GM18502 (cell line): ENCODE results near the gene LDB2.

Source experiments
- ATAC-seq: cut with Tn5 transposase; IDR thresholded peaks from one replicate; pipeline ENCODE4 v1.9.1; 2021; ENCODE audit warnings: mild to moderate bottlenecking; ENCODE audit not compliant: unreplicated experiment, poor library complexity

The LDB2 gene

GRCh38 chr4:16617011-16617410, 281.4 kb downstream of the LDB2 start:
- ATAC-seq: no peak

GRCh38 chr4:16609170-16609758, 289.2 kb downstream of the LDB2 start:
- ATAC-seq: no peak

- no peak for ATAC-seq
Measured at GRCh38 chr4:16608611-16609125, 289.8 kb downstream of the LDB2 start.

GRCh38 chr4:16608123-16608522, 290.3 kb downstream of the LDB2 start:
- no peak for ATAC-seq

GRCh38 chr4:16607241-16608066, 291.0 kb downstream of the LDB2 start:
- no peak for ATAC-seq

GRCh38 chr4:16606691-16607090, 291.8 kb downstream of the LDB2 start:
- no peak for ATAC-seq

GRCh38 chr4:16603178-16603577, 295.3 kb downstream of the LDB2 start:
- no peak for ATAC-seq

- no peak for ATAC-seq
Measured at GRCh38 chr4:16598597-16599206, 299.7 kb downstream of the LDB2 start.

GRCh38 chr4:16597845-16598596, 300.4 kb downstream of the LDB2 start:
- no peak for ATAC-seq

GRCh38 chr4:16597443-16597842, 301.0 kb downstream of the LDB2 start:
- no peak for ATAC-seq

- ATAC-seq: no peak
Measured at GRCh38 chr4:16596267-16596666, 302.2 kb downstream of the LDB2 start.

GRCh38 chr4:16594128-16594527, 304.3 kb downstream of the LDB2 start:
- ATAC-seq: no peak

- no peak for ATAC-seq
Measured at GRCh38 chr4:16593386-16593785, 305.1 kb downstream of the LDB2 start.

- no peak for ATAC-seq
Measured at GRCh38 chr4:16591272-16591826, 307.1 kb downstream of the LDB2 start.

- ATAC-seq: no peak
Measured at GRCh38 chr4:16590797-16591196, 307.6 kb downstream of the LDB2 start.

GRCh38 chr4:16588651-16589050, 309.8 kb downstream of the LDB2 start:
- no peak for ATAC-seq

- no peak for ATAC-seq
Measured at GRCh38 chr4:16588149-16588548, 310.3 kb downstream of the LDB2 start.

- no peak for ATAC-seq
Measured at GRCh38 chr4:16585053-16585452, 313.4 kb downstream of the LDB2 start.

GRCh38 chr4:16583764-16584163, 314.7 kb downstream of the LDB2 start:
- no peak for ATAC-seq

GRCh38 chr4:16582526-16582925, 315.9 kb downstream of the LDB2 start:
- no peak for ATAC-seq
